SH-SY5Y (cell line): ENCODE measurements around the gene ATP8A2.

ENCODE experiments used
- GATA2 ChIP-seq: IDR thresholded peaks from 2 replicates; pipeline ENCODE4 v1.6.1; 2011; ENCODE audit warnings: mild to moderate bottlenecking, low read depth, low read length
- GATA3 ChIP-seq: IDR thresholded peaks from 2 replicates; pipeline ENCODE4 v1.6.1; 2011; ENCODE audit warnings: low read depth, mild to moderate bottlenecking, low read length, moderate library complexity

DNA sequence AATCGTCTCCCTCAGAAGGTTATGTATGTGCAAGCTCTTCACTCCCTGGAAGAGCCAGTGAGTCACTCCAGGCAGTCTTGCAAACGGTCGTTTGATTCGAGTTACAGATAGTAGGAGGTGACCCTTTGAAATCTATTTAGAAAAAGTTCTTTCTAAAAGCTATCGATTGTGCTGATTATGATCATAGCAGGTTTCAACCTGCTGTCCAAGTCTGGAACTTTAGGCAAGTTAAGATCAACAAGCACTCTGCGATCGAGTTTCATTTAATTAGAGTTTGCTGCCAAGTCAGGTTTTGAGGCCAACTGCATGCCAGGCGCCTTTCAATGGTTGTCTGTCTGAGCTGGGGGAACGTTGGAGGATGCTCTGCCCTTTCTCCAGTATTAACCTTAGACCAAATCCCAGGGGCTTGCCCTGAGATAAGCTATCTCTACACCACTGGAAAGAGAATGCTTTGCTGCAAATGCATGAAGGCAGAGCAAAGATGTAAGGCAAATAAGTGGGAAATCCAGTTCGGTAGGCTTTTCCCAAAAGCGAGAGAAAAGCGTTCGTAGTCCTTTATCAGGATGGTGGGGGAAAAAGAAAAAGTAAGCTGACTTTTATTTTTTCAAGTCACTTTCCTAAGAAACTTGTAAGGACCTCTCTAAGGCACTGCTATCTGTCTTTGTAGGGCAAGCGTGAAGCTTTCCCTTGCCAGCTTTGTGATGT lies 287.5 kb downstream of the ATP8A2 start:
- TF ChIP-seq GATA2 (0 out of 2 replicates have a peak, but pooled peaks have one; percentile 54), GATA3 (no peak)
